CD4-positive, alpha-beta T cell treated with Interleukin-15 for 1 hour (primary cell): ENCODE results near the gene SNCB.

ENCODE experiments used
- DNase-seq: peaks from one replicate; pipeline ENCODE4 v3.0.0-alpha.2; 2020

SNCB gene

GRCh38 chr5:176660860-176661641 lies 30.7 kb upstream of the SNCB start:
- peak; percentile 78 for DNase-seq

DNA sequence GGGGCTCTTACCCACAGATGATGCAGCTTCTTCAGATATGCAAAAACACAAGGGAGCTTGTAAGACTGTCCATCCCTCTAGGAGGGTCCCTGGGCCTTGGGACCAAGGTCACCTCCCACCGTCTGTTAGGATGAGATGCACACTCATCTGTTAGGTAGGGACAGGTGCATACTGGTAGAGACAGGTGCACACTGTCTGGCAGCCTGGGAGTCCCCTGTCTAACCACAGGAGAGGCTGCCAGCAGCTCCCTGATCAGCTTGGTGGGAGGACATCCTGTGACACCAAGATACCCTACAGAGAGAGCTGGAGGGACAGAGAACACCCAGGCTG lies 30.2 kb upstream of the SNCB start:
- DNase-seq, result no peak

GRCh38 chr5:176659860-176660461 lies 29.6 kb upstream of the SNCB start:
- no peak for DNase-seq

- no peak for DNase-seq
Observed at GRCh38 chr5:176659512-176659839, 29.1 kb upstream of the SNCB start.

- DNase-seq, result no peak
Observed at GRCh38 chr5:176658817-176659511, 28.6 kb upstream of the SNCB start.

- peak; percentile 60 for DNase-seq
Observed at GRCh38 chr5:176658007-176658599, 27.8 kb upstream of the SNCB start.

DNA sequence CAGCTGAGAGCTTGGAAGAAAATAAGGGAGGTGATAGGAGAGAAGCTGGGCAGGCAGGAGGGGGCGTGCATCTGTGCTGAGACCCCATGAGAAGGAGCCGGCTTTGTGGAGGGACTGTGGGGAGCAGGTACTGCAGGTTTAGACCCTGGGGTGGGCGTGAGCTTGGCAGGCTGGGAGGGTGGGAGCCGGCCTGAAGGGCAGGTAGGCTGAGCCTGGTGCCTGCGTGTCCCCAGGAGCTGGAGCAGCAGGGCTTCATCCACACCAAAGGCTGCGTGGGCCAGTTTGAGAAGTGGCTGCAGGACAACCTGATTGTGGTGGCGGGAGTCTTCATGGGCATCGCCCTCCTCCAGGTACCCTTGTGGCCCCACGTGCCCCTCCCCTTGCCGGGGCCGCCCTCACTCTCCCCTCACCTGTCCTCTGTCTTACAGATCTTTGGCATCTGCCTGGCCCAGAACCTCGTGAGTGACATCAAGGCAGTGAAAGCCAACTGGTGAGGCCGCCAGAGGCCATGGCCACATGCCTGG lies 26.2 kb upstream of the SNCB start:
- DNase-seq, result no peak

DNA sequence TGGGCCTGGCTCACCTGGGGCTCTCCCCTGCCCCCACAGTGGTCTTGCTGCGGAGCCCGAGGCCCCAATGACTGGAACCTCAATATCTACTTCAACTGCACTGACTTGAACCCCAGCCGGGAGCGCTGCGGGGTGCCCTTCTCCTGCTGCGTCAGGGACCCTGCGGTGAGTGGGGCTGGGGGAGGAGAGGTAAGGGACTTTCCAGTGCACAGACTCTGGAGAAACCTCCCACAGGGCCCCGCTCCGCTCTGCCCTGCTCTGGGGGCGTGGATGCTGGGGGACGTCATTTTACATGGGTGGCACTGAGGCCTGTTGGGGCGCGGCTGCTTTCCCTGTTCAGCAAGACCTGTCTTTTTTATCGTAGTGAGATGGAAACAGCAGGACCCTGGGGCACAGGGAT lies 24.5 kb upstream of the SNCB start:
- DNase-seq, result no peak

GRCh38 chr5:176653401-176654385 lies 23.4 kb upstream of the SNCB start:
- DNase-seq, result peak; percentile 48

DNA sequence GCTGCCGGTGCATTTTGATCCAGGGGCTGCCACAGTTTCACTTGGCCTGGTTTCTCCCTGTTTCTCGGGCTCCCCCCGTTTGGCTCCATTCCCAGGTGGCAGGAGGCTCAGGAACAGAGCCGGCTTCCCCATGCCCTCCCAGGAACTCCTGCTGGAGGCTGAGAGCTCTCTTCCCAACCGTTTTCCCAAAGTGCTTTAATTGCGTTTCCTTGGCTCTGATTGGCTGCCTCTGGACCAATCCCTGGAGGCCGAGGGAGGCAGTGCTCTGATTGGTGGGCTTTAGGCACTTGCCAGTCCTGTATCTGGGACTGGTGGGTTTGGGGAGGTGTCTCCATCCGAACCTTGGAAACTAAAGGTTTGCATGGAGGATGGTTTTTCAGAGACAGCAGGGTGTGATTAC lies 21.8 kb upstream of the SNCB start:
- DNase-seq, result no peak

DNA sequence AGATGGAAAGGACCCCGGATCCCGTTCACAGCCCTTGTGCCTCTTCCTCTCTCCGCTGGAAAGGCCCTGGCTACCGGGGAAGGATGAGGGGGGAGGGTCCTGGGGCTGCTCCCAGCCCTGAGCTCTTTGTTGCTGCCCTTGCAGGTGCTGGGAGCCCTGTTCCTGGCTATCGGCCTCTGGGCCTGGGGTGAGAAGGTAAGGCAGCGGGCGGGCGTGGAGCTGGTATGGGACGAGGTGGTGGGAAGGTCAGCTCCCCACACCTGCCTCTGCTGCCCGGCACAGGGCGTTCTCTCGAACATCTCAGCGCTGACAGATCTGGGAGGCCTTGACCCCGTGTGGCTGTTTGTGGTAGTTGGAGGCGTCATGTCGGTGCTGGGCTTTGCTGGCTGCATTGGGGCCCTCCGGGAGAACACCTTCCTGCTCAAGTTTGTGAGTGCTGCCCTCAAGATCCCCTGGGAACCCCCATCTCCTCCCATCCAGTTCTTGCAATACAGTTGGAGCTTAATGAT lies 21.2 kb upstream of the SNCB start:
- DNase-seq, result no peak

- DNase-seq, result no peak
Observed at GRCh38 chr5:176650354-176650884, 20.1 kb upstream of the SNCB start.

DNA sequence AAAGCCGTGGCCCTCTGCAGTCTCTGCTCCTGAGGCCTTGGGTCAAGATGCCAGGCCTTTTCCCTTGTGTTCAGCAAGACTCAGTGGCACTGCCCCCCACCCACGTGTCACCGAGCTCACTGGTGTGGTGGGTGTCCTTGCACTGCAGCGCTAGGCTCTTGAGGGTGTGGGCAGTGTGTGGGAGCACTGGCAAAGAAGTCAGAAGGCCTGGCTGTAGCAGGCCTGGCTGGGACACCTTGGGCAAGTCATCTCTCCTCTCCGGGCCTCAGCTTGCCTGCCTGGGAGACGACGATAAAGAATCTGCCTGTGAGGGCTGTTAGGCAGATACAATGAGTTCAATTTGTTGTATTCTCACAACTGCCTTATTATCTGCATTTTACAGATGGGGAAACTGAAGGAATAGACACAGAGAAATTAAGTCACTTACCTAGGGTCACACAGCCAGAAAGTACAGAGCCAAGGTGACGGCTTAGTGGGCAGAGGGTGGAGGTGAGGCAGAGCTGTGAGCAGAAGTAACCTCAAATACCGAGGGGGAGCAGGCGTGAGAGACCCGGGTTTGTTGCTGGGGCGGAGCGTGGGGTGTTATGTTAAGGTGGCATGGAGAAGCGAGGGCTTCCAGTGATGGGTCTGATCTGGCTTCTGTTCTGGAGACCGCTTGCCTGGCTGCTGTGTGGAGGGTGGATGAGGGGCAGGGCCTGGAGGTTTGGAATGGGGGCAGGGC lies 18.3 kb upstream of the SNCB start:
- DNase-seq, result peak; percentile 29

DNA sequence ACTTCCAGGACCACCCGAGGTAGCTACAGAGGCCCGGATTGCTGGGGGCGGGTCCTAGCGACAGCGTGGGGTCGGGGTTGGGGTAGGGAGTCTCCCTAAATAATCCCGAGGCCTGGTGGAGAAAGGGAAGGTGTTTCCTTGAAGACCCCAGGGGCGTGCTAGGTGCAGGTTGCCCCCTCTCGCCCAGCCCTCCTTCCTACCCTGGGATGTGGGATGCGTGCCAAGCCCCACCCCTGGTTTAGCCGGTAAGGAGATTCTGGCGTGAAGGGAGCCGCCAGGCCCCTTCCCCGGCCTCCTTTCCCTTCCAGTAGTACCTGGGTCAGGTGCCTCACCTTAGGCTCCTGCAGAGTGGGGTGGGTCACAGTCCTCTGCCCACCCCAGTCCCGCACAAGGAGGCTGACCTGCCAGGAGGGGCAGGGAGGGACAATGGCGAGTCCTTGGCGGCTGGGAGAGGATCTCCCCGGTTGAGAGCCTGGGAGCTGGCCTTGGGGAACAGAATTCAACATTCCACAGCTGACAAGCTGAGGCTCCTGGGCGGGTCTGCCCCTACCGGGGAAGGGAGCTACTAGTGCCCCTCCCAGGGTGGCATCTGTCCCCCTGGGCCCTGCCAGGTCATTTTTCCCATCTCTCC lies 17.6 kb upstream of the SNCB start:
- DNase-seq, result no peak

GRCh38 chr5:176647030-176647842 lies 16.9 kb upstream of the SNCB start, which contains the start of gene TSPAN17:
TSS of gene TSPAN17 (plus strand) at chr5:176647484. CDS start at chr5:176647616, 132 bp downstream.
- DNase-seq, result peak; percentile 99

- no peak for DNase-seq
Observed at GRCh38 chr5:176646707-176647029, 16.3 kb upstream of the SNCB start.

GRCh38 chr5:176646049-176646706 lies 15.8 kb upstream of the SNCB start:
- no peak for DNase-seq

DNA sequence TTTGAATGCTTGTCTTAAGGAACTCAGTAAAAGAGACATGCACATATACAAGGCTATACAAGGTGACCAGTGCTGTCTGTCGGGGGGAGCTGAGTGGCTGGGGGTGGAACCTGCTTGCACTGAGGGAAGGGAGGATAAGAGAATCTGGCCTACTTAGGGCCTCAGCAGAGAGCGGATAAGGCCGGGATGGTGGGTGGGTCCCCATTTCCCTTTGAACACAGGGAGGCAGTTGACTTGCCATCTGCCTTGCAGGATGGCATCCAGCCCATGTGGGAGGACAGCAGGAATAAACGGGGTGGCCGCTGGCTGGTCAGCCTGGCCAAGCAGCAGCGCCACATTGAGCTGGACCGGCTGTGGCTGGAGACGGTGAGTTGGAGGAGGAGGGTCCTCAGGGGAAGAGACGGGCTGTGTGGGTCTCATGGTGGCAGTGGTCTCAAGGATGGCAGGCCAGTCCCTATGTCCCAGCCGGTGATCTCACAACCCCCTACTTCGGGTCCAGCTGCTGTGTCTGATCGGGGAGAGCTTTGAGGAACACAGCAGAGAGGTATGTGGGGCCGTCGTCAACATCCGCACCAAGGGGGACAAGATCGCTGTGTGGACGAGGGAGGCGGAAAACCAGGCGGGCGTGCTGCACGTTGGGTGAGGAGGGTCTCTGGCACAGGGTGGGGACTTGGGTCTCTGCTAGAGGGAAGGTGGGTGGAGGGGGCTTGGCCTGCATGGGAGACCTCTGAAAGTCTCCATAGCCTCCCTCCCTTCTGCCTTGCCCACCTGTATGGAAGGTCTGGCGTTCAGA lies 14.7 kb upstream of the SNCB start:
- DNase-seq, result no peak
